Epithelial cell of umbilical artery (primary cell): ENCODE data around the gene DDR1. TPM values are rescaled to one million over a fixed set of nuclear protein-coding genes. Genes with fewer than 3 reads are reported as not detected.

ENCODE experiments used
- total RNA-seq: library from RNA; depleted of rRNA; stranded (reverse); fragments of >200 nt; gene quantifications from 2 replicates; pipeline ENCODE4 v1.2.3, GENCODE V29; 2014

DDR1 gene
- 8.1 and 8.8 TPM in 2 replicates for total RNA-seq

DNA sequence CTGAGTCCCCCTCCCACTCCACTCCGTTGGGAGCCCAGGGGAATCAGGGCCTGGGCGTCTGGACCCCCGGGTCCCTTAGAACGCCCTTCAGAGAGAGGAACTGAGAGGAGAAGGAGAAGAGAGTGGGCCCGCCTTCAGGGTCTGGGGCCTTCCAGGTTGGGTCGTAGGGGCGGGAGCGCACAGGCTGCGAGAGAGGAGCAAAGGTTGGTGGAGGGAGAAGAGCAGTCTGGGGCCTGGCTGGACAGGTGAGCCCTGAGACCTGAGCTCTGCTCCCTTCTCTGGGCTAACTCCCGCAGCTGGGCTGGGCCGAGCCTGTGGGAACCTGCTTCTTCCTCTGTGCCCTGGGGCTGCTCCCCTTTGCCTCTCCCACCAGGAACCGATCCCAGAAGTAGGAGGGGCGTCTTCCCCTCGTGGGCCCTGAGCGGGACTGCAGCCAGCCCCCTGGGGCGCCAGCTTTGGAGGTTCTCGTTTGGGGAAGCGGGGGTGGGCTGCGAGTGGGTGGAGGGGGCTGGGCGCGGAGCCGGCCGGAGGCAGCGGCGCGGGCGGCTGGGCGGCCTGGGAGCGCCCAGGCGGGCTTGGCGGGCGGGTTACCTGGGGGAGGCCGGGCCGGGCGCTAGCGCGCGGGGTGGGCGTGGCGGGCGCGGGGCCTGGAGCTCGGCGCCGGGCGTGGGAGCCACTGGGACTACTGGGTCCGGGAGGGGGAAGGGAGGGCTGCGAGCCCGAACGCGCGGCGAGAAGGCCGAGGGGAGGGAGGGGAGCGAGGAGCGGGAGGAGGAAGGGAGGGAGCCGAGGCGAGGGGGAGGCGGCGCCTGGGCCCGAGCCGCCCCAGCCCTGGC is at the start of gene DDR1:
TSS of gene DDR1 (plus strand) at position 835 of the 836 bp plus-strand sequence. CDS start 4,211 bp downstream, outside the sequence.

DNA sequence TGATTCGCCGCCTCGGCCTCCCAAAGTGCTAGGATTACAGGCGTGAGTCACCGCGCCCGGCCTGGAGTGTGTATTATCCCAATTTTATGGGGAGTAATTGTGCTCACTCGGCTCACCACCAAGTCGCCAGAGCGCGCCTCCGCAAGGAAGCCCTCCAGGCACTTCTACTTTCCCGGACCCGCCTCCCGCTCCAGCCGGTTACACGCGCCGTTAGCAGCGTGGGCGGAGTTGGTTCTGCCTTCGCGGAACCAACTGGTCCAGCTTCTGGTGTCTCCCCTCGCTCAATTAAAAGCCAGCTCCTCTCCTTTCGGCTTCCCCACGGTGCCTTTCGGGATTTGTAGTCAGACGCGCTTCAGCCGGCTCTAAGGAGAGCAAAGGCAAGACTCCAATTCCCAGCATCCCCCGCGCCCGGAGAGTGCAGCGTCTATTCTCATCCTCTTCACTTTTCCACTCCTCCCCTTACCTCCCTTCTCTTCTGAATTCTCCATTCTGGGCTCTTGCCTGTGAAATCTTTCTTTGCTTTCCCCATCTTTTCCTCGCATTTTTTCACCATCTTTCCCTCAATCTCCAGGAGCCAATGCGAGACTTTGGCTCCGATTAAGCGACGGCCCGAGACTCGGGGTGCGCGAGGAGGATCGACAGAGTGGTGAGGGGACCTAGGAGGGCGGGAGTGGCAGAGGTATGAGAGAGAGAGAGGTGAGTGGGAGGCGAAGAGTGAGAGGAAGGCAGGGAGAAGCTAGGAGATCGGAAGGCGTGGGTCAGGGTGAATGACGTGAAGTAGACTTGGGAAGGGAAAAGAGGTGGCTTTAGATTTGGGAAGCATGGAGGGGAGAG is 23.7 kb downstream of the DDR1 start, which contains the start of gene GTF2H4:
TSS of gene GTF2H4 (plus strand) at position 450 of the 834 bp plus-strand sequence.

DNA sequence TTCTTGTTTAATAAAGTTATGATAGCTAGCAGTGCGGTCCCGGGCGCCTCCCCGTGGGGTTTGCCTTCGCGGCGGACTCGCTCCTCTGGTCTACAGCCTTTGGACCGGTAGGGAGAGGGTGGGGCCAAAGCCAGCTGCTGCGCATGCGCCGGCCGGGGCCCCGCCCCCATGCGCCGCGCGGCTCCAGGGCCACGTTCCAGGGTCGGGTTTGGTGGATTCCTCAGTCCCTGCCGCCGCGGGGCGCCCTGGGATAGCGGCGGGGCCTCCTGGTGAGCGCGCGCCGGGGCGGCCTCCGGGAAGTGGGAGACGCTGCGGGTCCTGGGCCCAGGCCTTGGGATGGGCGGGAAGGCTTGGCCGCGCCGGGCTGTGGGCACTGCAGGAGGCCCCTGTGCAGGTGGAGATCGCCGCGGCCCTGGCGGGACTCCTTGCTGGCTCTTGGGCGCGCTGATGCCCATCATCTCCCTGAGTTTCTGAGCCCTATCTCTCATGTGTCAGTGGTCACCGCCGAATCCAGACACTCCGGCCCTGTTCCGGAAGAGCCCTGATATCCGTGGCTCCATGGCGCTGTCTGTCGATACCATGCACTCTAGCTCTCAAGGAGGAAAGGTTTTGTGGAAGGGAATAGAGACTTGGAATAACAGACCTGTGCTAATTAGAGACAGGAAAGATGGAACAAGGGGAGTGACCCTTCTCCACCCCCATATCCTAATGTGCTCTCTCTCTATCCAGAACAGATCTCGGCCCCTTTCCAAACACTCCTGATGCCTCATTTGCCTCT is 29.9 kb downstream of the DDR1 start, which contains the start of gene VARS2:
TSS of gene VARS2 (plus strand) at position 163 of the 778 bp plus-strand sequence. CDS start at position 762, 599 bp downstream.

DNA sequence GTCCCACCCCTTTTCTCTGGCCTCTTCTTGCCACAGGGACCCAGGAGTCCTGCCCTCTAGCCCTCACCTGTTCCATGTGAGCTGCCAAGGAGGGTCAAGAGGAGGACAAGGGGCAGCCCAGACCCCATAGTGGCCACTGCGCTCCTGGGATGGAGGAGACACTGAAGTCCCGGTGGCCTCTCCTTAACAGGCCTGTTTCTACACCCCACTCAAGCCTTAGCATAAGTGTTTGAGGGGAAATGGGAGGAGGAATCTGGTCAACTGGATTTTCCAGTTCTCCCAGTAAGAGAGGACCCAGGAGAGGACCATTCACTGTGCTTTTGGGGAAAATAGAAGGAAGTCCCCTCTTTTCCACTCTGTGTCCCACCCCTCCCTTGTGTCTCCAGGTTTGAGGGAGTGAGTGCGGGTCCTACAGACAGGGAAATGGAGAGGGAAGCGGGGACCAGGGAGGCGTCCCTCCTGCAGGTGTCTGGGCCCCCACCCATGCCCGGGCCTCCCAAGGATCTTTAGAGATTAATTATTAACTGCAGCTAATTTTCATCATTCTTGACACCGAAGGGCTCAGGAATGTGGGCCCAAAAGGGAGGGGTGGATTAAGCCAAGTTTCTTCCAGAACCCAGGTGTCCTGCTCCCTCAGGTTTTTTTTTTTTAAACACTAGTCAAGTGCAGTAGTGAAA is 47.8 kb downstream of the DDR1 start, which contains the start of gene SFTA2:
TSS of gene SFTA2 (minus strand) at position 202 of the 677 bp plus-strand sequence. CDS start at position 128, 74 bp downstream.

DNA sequence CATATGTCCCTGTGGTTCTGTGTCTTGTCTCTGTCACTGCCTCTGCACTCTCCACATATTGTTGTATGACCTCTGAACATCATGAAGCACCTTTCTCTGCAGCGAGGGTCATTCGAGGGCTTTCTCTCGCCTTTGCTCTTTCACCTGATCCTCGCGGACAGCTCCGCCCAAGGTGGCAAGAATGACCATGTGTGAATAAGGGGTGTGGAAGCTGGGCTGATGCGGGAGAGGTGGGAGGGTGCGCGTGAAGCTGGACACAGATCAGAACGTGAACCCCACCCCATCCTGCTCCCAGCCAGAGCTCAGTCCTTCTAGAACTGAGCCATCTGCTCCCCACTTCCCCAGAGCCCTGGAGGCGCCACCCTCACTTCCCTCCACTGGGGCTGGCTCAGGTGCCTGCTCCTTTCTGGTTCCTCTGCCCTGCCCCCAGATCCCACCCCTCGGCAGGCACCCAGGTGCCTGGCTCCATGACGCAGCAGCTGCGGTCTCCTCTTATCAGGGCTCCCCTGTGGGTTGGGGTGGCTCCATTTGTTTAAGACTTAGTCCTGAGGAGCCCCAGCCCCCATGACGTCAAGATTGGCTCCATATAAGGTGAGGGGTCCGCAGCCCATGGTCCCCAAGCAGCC is 56.2 kb downstream of the DDR1 start, which contains the start of gene MUCL3:
TSS of gene MUCL3 (plus strand) at position 613 of the 626 bp plus-strand sequence. CDS start 27 bp downstream, outside the sequence.

Other genes starting within 250 kb of the DDR1 start
- 3.2 and 4.5 TPM in 2 replicates for gene C6orf136, start 237.4 kb upstream of the DDR1 start, total RNA-seq
- gene DHX16, start 211.5 kb upstream of the DDR1 start, total RNA-seq, result 38.3 and 41.0 TPM in 2 replicates
- 48.1 and 49.8 TPM in 2 replicates for gene PPP1R18, start 197.9 kb upstream of the DDR1 start, total RNA-seq
- gene NRM, start 193.5 kb upstream of the DDR1 start, total RNA-seq, result 1.9 and 3.8 TPM in 2 replicates
- gene MDC1, start 167.2 kb upstream of the DDR1 start, total RNA-seq, result 6.2 and 7.5 TPM in 2 replicates
- gene TUBB, start 164.2 kb upstream of the DDR1 start, total RNA-seq, result 311 and 367 TPM in 2 replicates
- 31.5 and 64.0 TPM in 2 replicates for gene FLOT1, start 141.8 kb upstream of the DDR1 start, total RNA-seq
- gene IER3, start 140.0 kb upstream of the DDR1 start, total RNA-seq, result 160 and 166 TPM in 2 replicates
- gene GTF2H4, start 23.7 kb downstream of the DDR1 start, total RNA-seq, result 10.1 and 16.3 TPM in 2 replicates
- 15.9 and 27.8 TPM in 2 replicates for gene VARS2, start 29.7 kb downstream of the DDR1 start, total RNA-seq
- gene SFTA2, start 47.7 kb downstream of the DDR1 start, total RNA-seq, result not detected in 2 replicates
- not detected in 2 replicates for gene MUCL3, start 56.5 kb downstream of the DDR1 start, total RNA-seq
- not detected in 2 replicates for gene MUC21, start 99.2 kb downstream of the DDR1 start, total RNA-seq
- gene MUC22, start 126.0 kb downstream of the DDR1 start, total RNA-seq, result not detected in 2 replicates
- gene C6orf15, start 228.1 kb downstream of the DDR1 start, total RNA-seq, result not detected in 2 replicates
- 1.3 and 3.3 TPM in 2 replicates for gene PSORS1C1, start 230.3 kb downstream of the DDR1 start, total RNA-seq
- not detected in 2 replicates for gene CDSN, start 235.9 kb downstream of the DDR1 start, total RNA-seq